SK-N-MC (cell line): Measurements from ENCODE around the gene CCDC88C.

Experiments used
- DNase-seq: peaks from one replicate; pipeline ENCODE4 v3.0.0-alpha.2; 2011; ENCODE audit warnings: low read depth, low spot score
- H3K27ac ChIP-seq: fragments of 200-600 bp; sonication (generic); 2 replicates; pipeline ENCODE4 v1.5.1; 2016; ENCODE audit warnings: mixed run types
- H3K36me3 ChIP-seq: fragments of 200-600 bp; sonication (generic); 2 replicates; pipeline ENCODE4 v1.6.1; 2017; ENCODE audit warnings: antibody characterized with exemption, low read length, mixed read lengths; ENCODE audit not compliant: insufficient read depth
- H3K4me3 ChIP-seq: fragments of 200-600 bp; sonication (generic); 2 replicates; pipeline ENCODE4 v1.5.1; 2016
- H3K9ac ChIP-seq: fragments of 200-600 bp; sonication (generic); 2 replicates; pipeline ENCODE4 v1.8.0; 2017; ENCODE audit warnings: mixed run types, mixed read lengths; ENCODE audit not compliant: insufficient read length
- H3K9me3 ChIP-seq: fragments of 200-600 bp; sonication (generic); 2 replicates; pipeline ENCODE4 v1.6.1; 2017; ENCODE audit warnings: low read depth, mild to moderate bottlenecking, antibody characterized with exemption, low read length, moderate library complexity, mixed read lengths
- EZH2 ChIP-seq: fragments of 200-600 bp; sonication (generic); IDR thresholded peaks from one replicate; pipeline ENCODE4 v1.6.1; 2017; ENCODE audit warnings: antibody characterized with exemption
- FOXP2 ChIP-seq: optimal IDR thresholded peaks from 2 replicates; pipeline ENCODE3; 2011; ENCODE audit warnings: mild to moderate bottlenecking, moderate library complexity; ENCODE audit not compliant: insufficient read depth; ENCODE audit errors: extremely low read length, control extremely low read depth
- POLR2AphosphoS5 ChIP-seq: IDR thresholded peaks from 2 replicates; pipeline ENCODE4 v1.6.1; 2012; ENCODE audit warnings: mild to moderate bottlenecking, low read depth, low read length, borderline replicate concordance

CCDC88C gene

DNA sequence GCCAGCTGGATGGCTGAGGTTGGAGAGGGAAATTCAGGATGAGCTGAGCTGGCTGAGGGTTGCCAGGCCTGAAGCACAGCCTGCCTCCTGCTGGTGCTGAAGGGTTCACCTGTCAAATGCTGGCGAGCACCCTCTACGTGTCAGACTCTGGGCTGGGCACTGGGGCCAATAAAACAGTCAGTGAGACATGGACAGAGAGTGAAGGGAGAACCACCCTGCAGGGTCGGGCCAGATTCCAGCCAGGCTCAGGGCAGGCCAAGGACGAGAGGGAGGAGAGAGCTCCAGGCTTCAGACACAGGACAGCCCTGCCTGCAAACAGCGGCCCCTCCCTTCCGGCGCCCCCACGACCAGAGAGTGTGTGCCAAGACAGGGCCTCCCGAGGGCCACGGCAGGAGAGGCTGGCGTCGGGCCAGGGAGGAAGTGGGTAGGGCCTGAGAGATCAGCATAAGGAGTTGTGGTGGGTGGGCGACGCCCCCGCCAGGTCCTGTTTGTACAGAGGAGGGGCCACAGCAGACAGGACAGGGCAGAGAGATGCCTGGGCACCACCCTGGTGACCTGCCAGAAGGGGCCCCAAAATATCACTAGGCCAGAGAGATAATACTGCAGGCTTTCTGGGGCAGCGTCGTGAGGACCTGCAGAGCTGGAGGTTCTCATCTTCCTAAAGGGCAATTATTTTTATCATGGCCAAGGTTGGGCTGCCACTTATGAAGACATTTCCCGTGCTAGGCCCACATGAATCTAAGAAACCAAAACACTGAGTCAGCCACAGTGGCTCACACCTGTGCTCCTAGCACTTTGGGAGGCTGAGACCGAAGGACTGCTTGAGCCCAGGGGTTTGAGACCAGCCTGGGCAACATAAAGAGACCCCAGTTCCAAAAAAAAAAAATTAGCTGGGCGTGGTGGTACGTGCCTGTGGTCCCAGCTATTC lies 100.0 kb downstream of the CCDC88C start:
- peaks cover 19% of the 10 kb centered on the region; the same call in 1 of the 2 replicates for H3K36me3 ChIP-seq
- TF ChIP-seq POLR2AphosphoS5 (0 out of 2 replicates have a peak, but pooled peaks have one; percentile 28), EZH2 (no peak), FOXP2 (no peak)
- DNase-seq = no peak
- H3K4me3 ChIP-seq = peak overlapping the region; percentile 44
- no peaks in the 10 kb centered on the region for H3K9me3 ChIP-seq
- no peak overlapping the region for H3K9ac ChIP-seq
- H3K27ac ChIP-seq = no peak overlapping the region

DNA sequence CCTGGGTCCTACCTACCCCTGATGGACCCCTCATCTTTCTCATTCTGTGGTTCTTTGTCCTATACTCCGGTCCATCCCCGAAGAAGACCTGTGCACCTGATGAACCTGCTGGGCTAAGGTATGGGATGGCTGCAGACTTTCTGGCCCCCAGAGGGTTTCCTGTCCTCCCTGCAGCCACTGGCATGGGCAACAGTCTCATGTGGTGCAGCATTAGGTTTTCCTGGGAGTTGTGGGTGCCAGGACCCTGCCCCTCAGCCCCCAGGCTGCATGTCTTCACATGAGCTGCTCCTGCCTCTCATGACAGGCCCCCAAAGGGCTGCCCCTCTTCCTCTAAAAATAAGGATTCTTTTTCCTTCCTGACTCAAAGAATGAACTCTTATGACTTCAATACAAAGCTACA lies 100.9 kb downstream of the CCDC88C start:
- no peak for DNase-seq
- no peak overlapping the region for H3K9ac ChIP-seq
- H3K9me3 ChIP-seq = no peaks in the 10 kb centered on the region
- H3K27ac ChIP-seq = no peak overlapping the region
- H3K4me3 ChIP-seq = no peak overlapping the region
- no peak for TF ChIP-seq POLR2AphosphoS5
- no peak for TF ChIP-seq FOXP2
- TF ChIP-seq EZH2 = no peak
- peaks cover 19% of the 10 kb centered on the region; the same call in 1 of the 2 replicates for H3K36me3 ChIP-seq

DNA sequence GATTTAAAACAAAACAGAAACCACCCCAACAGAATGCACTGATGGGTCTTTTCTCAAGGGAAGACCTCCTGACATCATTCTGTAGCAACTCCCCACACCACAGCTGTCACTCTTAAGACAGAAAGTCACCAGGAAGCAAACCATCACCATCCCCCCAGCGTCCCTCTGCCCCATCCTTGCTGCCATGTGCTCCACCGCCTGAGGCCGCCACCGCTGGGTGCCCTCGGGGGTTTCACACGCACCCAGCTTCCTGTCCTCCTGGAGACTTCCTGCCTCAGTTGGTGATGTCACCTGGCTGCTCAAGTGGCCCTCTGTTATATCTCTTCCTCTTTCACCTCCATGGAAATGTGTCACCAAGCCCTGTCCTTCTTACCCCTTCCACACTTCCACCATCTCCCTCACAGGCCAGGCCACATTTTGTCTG lies 101.8 kb downstream of the CCDC88C start:
- Histone ChIP-seq H3K9ac (no peak overlapping the region), H3K27ac (no peak overlapping the region), H3K9me3 (no peaks in the 10 kb centered on the region), H3K36me3 (peaks cover 23% of the 10 kb centered on the region; the same call in 1 of the 2 replicates), H3K4me3 (no peak overlapping the region)
- DNase-seq = no peak
- TF ChIP-seq EZH2 = no peak
- no peak for TF ChIP-seq POLR2AphosphoS5
- TF ChIP-seq FOXP2 = no peak

DNA sequence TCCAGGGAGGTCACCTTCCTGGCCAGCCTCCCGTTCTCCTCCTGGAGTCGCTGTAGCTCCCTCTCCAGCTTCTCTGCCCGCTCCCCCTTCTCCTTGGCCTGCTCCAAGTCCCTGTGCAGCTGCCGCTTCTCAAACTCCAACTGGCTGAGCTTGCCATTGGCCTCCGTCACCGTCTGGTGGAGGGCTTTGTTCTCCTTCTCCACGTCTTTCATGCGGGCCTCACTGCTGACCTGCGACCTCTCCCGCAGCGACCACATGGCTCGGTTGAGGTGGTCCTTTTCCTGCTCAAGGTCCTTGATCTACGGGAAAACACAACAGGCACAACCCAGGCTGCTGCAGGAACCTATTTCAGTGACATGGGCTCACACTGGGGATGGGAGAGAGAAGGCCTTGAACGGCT lies 103.8 kb downstream of the CCDC88C start:
- Histone ChIP-seq H3K9me3 (no peaks in the 10 kb centered on the region), H3K27ac (no peak overlapping the region), H3K4me3 (no peak overlapping the region), H3K9ac (no peak overlapping the region), H3K36me3 (peaks cover 28% of the 10 kb centered on the region; the same call in 1 of the 2 replicates)
- TF ChIP-seq FOXP2 = no peak
- no peak for TF ChIP-seq POLR2AphosphoS5
- no peak for TF ChIP-seq EZH2
- no peak for DNase-seq

DNA sequence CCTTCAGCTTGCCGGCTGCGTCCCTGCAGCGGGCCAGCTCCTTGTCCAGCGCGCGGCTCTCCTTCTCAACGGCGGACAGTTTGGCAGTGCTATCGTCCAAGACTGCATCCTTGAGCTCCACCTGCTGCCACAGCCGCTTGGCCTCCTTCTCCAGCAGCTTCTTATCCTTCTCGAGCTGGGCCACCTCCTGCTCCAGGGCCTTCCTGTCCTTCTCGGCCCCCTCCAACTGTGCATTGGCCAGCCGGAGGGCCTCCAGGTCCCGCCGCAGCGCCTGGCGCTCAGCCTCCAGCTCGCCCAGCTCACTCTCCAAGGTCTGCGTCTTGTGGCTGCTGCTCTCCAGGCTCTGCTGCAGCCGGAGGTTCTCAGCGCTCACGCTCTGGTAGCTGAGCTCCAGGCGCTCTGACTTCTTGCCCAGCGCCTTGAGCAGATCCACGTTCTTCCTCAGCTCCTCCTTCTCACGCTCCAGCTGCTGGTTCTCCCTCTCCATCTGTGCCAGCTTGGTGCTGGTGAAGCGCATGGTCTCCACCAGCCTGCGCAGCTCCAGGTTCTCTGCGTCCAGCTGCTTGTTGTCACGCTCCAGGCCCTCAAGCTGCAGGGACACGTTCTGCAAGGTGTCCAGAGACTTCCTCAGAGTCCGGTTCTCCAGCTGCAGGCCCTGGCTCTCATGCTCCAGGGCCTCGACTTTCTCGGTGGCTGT lies 104.3 kb downstream of the CCDC88C start:
- no peaks in the 10 kb centered on the region for H3K9me3 ChIP-seq
- peaks cover 31% of the 10 kb centered on the region; the same call in 1 of the 2 replicates for H3K36me3 ChIP-seq
- DNase-seq = no peak
- no peak overlapping the region for H3K27ac ChIP-seq
- no peak overlapping the region for H3K9ac ChIP-seq
- H3K4me3 ChIP-seq = no peak overlapping the region
- TF ChIP-seq FOXP2 = no peak
- TF ChIP-seq EZH2 = no peak
- no peak for TF ChIP-seq POLR2AphosphoS5

DNA sequence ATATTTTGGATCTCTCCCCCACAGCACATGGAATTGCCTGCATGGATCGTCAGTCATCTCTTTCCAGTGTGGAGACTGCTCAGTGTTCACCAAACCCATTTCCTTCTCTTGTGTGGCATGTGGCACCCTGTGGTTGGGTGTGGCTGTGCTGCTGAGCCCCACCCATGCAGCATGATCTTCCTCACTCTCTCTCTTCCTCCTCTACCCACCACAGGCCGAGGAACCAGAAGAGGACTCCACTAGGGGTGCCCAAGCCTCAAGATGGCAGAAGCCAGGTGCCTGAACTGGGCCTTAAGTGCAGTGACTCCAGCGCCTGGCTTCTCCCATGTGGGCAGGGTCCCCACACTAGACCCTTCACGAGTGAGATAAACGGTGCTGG lies 106.3 kb downstream of the CCDC88C start:
- Histone ChIP-seq H3K9ac (no peak overlapping the region), H3K36me3 (peaks cover 40% of the 10 kb centered on the region; the same call in 1 of the 2 replicates), H3K4me3 (no peak overlapping the region), H3K27ac (no peak overlapping the region), H3K9me3 (no peaks in the 10 kb centered on the region)
- no peak for TF ChIP-seq POLR2AphosphoS5
- TF ChIP-seq EZH2 = no peak
- no peak for TF ChIP-seq FOXP2
- DNase-seq = no peak

DNA sequence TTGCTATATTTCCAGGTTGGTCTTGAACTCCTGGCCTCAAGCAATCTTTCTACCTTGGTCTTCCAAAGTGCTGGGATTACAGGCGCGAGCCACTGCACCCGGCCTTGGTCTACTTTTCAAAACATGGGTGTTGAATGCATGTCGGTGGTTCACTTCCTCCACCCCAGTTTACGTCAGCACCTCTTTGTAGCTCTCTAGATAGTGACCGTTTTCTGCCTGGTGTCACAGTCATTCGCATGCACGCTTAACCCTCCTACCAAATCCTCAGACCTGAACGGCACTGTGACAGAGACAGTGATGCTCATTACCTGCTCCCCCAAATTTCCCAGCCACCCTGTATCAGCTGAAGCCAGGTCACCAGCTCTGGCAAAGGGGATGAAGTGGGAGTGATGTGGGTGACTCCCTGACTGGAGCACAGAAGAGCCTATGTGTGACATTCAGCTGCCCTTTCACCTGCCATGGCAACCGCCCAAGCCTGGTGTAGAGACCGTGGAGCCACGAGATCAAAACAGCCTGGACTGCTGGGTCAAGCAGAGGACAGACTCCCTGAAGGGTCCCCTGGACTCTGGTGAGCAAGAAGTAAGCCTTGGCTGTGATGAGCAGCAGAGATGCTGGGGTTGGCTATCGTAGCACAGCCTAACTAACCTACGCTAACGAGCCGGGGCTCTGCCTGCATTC lies 106.9 kb downstream of the CCDC88C start:
- no peak overlapping the region for H3K27ac ChIP-seq
- H3K9me3 ChIP-seq = no peaks in the 10 kb centered on the region
- no peak for TF ChIP-seq EZH2
- TF ChIP-seq FOXP2 = no peak
- TF ChIP-seq POLR2AphosphoS5 = no peak
- peaks cover 43% of the 10 kb centered on the region; the same call in 1 of the 2 replicates for H3K36me3 ChIP-seq
- H3K4me3 ChIP-seq = no peak overlapping the region
- no peak overlapping the region for H3K9ac ChIP-seq
- no peak for DNase-seq
